DMS 273 (cell line): Measurements from ENCODE around the gene MAP4.
"Not testable (repeated sequence)": the region's sequence is repeated elsewhere in the genome, so short reads cannot be mapped to it uniquely, and the experiment has no call there.

Experiments
- DNase-seq: peaks from one replicate; lab custom pipeline; 2025; ENCODE audit not compliant: unreplicated experiment; lab: John Stamatoyannopoulos, UW

MAP4 gene

GRCh38 chr3:48018841-48019240 lies 2.6 kb upstream of the MAP4 start:
- DNase-seq, result no peak

GRCh38 chr3:48015431-48016180 lies 610 bp downstream of the MAP4 start:
- no peak for DNase-seq

GRCh38 chr3:48014358-48014757 lies 1.9 kb downstream of the MAP4 start:
- no peak for DNase-seq

GRCh38 chr3:48013288-48013980 lies 2.8 kb downstream of the MAP4 start:
- peak; percentile 23 for DNase-seq

GRCh38 chr3:48012659-48013058 lies 3.6 kb downstream of the MAP4 start:
- no peak for DNase-seq

- not testable (repeated sequence) for DNase-seq
Measured at GRCh38 chr3:48008066-48008465, 8.2 kb downstream of the MAP4 start.

- DNase-seq, result peak; percentile 70
Measured at GRCh38 chr3:48007361-48007760, 8.9 kb downstream of the MAP4 start.

- DNase-seq, result peak; percentile 18
Measured at GRCh38 chr3:48006794-48007193, 9.4 kb downstream of the MAP4 start.

GRCh38 chr3:48004694-48005093 lies 11.5 kb downstream of the MAP4 start:
- no peak for DNase-seq

GRCh38 chr3:48002787-48003186 lies 13.4 kb downstream of the MAP4 start:
- no peak for DNase-seq

GRCh38 chr3:48001991-48002390 lies 14.2 kb downstream of the MAP4 start:
- no peak for DNase-seq

GRCh38 chr3:48000212-48000611 lies 16.0 kb downstream of the MAP4 start:
- no peak for DNase-seq

GRCh38 chr3:47996440-47996839 lies 19.8 kb downstream of the MAP4 start:
- no peak for DNase-seq

GRCh38 chr3:47994180-47994579 lies 22.0 kb downstream of the MAP4 start:
- no peak for DNase-seq

- DNase-seq, result no peak
Measured at GRCh38 chr3:47991341-47991740, 24.9 kb downstream of the MAP4 start.

GRCh38 chr3:47989981-47990440 lies 26.2 kb downstream of the MAP4 start:
- DNase-seq, result peak; percentile 84

- no peak for DNase-seq
Measured at GRCh38 chr3:47985381-47985780, 30.8 kb downstream of the MAP4 start.

- DNase-seq, result no peak
Measured at GRCh38 chr3:47984075-47984728, 32.0 kb downstream of the MAP4 start.

GRCh38 chr3:47980795-47981194 lies 35.4 kb downstream of the MAP4 start:
- no peak for DNase-seq

GRCh38 chr3:47979070-47979469 lies 37.1 kb downstream of the MAP4 start:
- no peak for DNase-seq

- no peak for DNase-seq
Measured at GRCh38 chr3:47978386-47978785, 37.8 kb downstream of the MAP4 start.

- DNase-seq, result no peak
Measured at GRCh38 chr3:47976135-47976732, 40.0 kb downstream of the MAP4 start.
